ENCODE data around the gene ABCC3.

DNA sequence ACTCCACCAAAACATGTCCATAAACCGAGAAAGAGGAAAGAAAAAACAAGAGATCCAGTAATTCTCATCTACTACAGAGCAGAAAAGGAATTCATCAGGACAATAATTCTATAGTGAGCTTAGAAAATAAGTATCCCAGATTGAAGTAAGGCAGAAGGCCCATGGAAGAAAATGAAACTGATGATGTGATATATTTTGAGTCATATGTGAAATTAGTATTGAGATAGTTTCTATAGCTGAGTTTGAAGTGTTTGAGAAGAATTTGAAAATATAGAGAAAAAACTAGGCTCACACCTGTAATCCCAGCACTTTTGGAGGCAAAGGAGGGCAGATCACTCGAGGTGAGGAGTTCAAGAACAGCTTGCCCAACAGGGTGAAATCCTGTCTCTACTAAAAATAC is 104.4 kb downstream of the ABCC3 start:
- TF ChIP-seq, protein P1, sequence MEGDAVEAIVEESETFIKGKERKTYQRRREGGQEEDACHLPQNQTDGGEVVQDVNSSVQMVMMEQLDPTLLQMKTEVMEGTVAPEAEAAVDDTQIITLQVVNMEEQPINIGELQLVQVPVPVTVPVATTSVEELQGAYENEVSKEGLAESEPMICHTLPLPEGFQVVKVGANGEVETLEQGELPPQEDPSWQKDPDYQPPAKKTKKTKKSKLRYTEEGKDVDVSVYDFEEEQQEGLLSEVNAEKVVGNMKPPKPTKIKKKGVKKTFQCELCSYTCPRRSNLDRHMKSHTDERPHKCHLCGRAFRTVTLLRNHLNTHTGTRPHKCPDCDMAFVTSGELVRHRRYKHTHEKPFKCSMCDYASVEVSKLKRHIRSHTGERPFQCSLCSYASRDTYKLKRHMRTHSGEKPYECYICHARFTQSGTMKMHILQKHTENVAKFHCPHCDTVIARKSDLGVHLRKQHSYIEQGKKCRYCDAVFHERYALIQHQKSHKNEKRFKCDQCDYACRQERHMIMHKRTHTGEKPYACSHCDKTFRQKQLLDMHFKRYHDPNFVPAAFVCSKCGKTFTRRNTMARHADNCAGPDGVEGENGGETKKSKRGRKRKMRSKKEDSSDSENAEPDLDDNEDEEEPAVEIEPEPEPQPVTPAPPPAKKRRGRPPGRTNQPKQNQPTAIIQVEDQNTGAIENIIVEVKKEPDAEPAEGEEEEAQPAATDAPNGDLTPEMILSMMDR (IDR thresholded peaks at IDR 0.05) = no peak
- TF ChIP-seq EP300 (IDR thresholded peaks at IDR 0.05) = no peak
